Ishikawa (cell line): ENCODE data around the gene BTBD9.

ENCODE experiments used
- CREB1 ChIP-seq: IDR thresholded peaks from 2 replicates; pipeline ENCODE4 v1.6.1; 2012; ENCODE audit warnings: low read depth
- EP300 ChIP-seq: IDR thresholded peaks from 2 replicates; pipeline ENCODE4 v1.6.1; 2012; ENCODE audit warnings: borderline replicate concordance

- TF ChIP-seq CREB1 = no peak
- TF ChIP-seq EP300 = no peak
Measured at GRCh38 chr6:38164131-38164481, 475.6 kb downstream of the BTBD9 start.
